ENCODE data around the gene GPATCH8. TPM values are rescaled to one million over a fixed set of nuclear protein-coding genes. Genes with fewer than 3 reads are reported as not detected.

The GPATCH8 gene
- total RNA-seq = 70.9 and 76.5 TPM in 2 replicates
- long read RNA-seq, full-length matches to known transcripts = 104 of 146 reads
- long read RNA-seq, partial matches to known transcripts = 15 of 146 reads
- long read RNA-seq, other reads (novel, unspliced or antisense) = 27 of 146 reads

GRCh38 chr17:44503147-44504029, at the start of gene GPATCH8:
Gene GPATCH8, minus strand, starts transcription at chr17:44503406. Its CDS starts 36 bp downstream, at chr17:44503370.
- Mint-ChIP-seq H3K27me3 (peaks cover 15% of the 10 kb centered on the region), H3K36me3 (ENCODE audit: insufficient read depth) (no peaks in the 10 kb centered on the region), H3K9me3 (ENCODE audit: low read depth) (no peaks in the 10 kb centered on the region), H3K27ac (peak within 1 kb of the TSS; percentile 100), H3K4me1 (ENCODE audit: low read depth) (peaks cover 28% of the 10 kb centered on the region), H3K4me3 (ENCODE audit: low read depth) (peak within 1 kb of the TSS; percentile 99)
- peak; percentile 98 for DNase-seq (ENCODE audit: low spot score, unreplicated experiment)
- TF ChIP-seq CTCF (IDR thresholded peaks at IDR 0.05; ENCODE audit: unreplicated experiment) = no peak

- H3K4me3 Mint-ChIP-seq (ENCODE audit: low read depth) = no peak overlapping the region
Measured at GRCh38 chr17:44552361-44552760, 49.2 kb upstream of the GPATCH8 start.

GRCh38 chr17:44549686-44550085, 46.5 kb upstream of the GPATCH8 start:
- no peak overlapping the region for H3K4me3 Mint-ChIP-seq (ENCODE audit: low read depth)
- no peaks in the 10 kb centered on the region for H3K9me3 Mint-ChIP-seq (ENCODE audit: low read depth)
- no peaks in the 10 kb centered on the region for H3K27me3 Mint-ChIP-seq
- no peak for TF ChIP-seq CTCF (IDR thresholded peaks at IDR 0.05; ENCODE audit: unreplicated experiment)
- H3K36me3 Mint-ChIP-seq (ENCODE audit: insufficient read depth) = no peaks in the 10 kb centered on the region
- DNase-seq (ENCODE audit: low spot score, unreplicated experiment) = no peak
- peaks cover 35% of the 10 kb centered on the region for H3K4me1 Mint-ChIP-seq (ENCODE audit: low read depth)
- H3K27ac Mint-ChIP-seq = no peak overlapping the region

More at GRCh38 chr17:44552361-44552760, 49.2 kb upstream of the GPATCH8 start:
- H3K27ac Mint-ChIP-seq = no peak overlapping the region
- H3K9me3 Mint-ChIP-seq (ENCODE audit: low read depth) = no peaks in the 10 kb centered on the region
- no peak for TF ChIP-seq CTCF (IDR thresholded peaks at IDR 0.05; ENCODE audit: unreplicated experiment)
- no peak for DNase-seq (ENCODE audit: low spot score, unreplicated experiment)
- no peaks in the 10 kb centered on the region for H3K36me3 Mint-ChIP-seq (ENCODE audit: insufficient read depth)
- peaks cover 47% of the 10 kb centered on the region for H3K4me1 Mint-ChIP-seq (ENCODE audit: low read depth)
- H3K27me3 Mint-ChIP-seq = no peaks in the 10 kb centered on the region

GRCh38 chr17:44548376-44549230, 45.4 kb upstream of the GPATCH8 start:
- no peaks in the 10 kb centered on the region for H3K36me3 Mint-ChIP-seq (ENCODE audit: insufficient read depth)
- no peak for TF ChIP-seq CTCF (IDR thresholded peaks at IDR 0.05; ENCODE audit: unreplicated experiment)
- H3K4me1 Mint-ChIP-seq (ENCODE audit: low read depth) = peaks cover 45% of the 10 kb centered on the region
- no peak overlapping the region for H3K4me3 Mint-ChIP-seq (ENCODE audit: low read depth)
- H3K9me3 Mint-ChIP-seq (ENCODE audit: low read depth) = no peaks in the 10 kb centered on the region
- H3K27me3 Mint-ChIP-seq = no peaks in the 10 kb centered on the region
- DNase-seq (ENCODE audit: low spot score, unreplicated experiment) = no peak
- H3K27ac Mint-ChIP-seq = peak overlapping the region; percentile 77
